CD4-positive, alpha-beta T cell (primary cell): ENCODE data around the gene THAP6. TPM values are rescaled to one million over a fixed set of nuclear protein-coding genes. Genes with fewer than 3 reads are reported as not detected.

Experiments used
- ATAC-seq: fragments of 200-7000 bp; cut with Tn5 transposase; one replicate; pipeline ENCODE4 v1.10.0; 2022; ENCODE audit warnings: mild to moderate bottlenecking; ENCODE audit not compliant: poor library complexity
- CTCF ChIA-PET: fragments of 350-600 bp; sonication (Branson Sonifier 250); formaldehyde crosslinking; loops from one replicate; lab custom pipeline; 2021; ENCODE audit warnings: antibody characterized with exemption, inconsistent platforms; lab: Charles Lee
- POLR2A ChIA-PET: fragments of 350-600 bp; sonication (Branson Sonifier 250); formaldehyde crosslinking; loops from one replicate; lab custom pipeline; 2021; ENCODE audit warnings: antibody characterized with exemption, inconsistent platforms; lab: Charles Lee
- DNase-seq, 14 experiments: peaks; one replicate each; pipeline ENCODE4 v3.0.0-alpha.2; 2013 to 2020; ENCODE audit warnings: mixed read lengths in 2 of 14
- H3K27ac ChIP-seq, 2 donors: one replicate each; pipeline versions ENCODE4 v1.5.1 to v1.7.0; 2013; ENCODE audit warnings: low read length in 2 of 2, low read depth in 1 of 2, mild to moderate bottlenecking in 1 of 2
- H3K27me3 ChIP-seq, 2 experiments: 1 replicate in 1 of 2; 2 replicates in 1 of 2; pipeline versions ENCODE4 v1.6.1 to v1.7.0; 2013; ENCODE audit warnings: low read length in 2 of 2, control low read depth in 1 of 2, mild to moderate bottlenecking in 1 of 2, moderate library complexity in 1 of 2; ENCODE audit not compliant: insufficient read depth in 2 of 2, control insufficient read depth in 1 of 2
- H3K36me3 ChIP-seq: one replicate; pipeline ENCODE4 v1.6.1; 2013; ENCODE audit warnings: low read length, control low read depth; ENCODE audit not compliant: insufficient read depth
- H3K4me1 ChIP-seq: one replicate; pipeline ENCODE4 v1.6.1; 2013; ENCODE audit warnings: low read length, control low read depth; ENCODE audit not compliant: insufficient read depth
- H3K4me3 ChIP-seq: one replicate; pipeline ENCODE4 v1.5.1; 2013; ENCODE audit warnings: mild to moderate bottlenecking, low read length, moderate library complexity
- H3K9me3 ChIP-seq, 2 experiments: 1 replicate in 1 of 2; 2 replicates in 1 of 2; pipeline versions ENCODE4 v1.6.1 to v1.7.0; 2013; ENCODE audit warnings: low read length in 2 of 2, mild to moderate bottlenecking in 2 of 2, control low read depth in 1 of 2, moderate library complexity in 1 of 2; ENCODE audit not compliant: control insufficient read depth in 1 of 2, insufficient read depth in 1 of 2
- H3K27ac Mint-ChIP-seq: one replicate; pipeline ENCODE4 v1.8.0; 2020; ENCODE audit warnings: mixed read lengths
- H3K27me3 Mint-ChIP-seq: one replicate; pipeline ENCODE4 v1.8.0; 2021; ENCODE audit warnings: mixed read lengths
- H3K36me3 Mint-ChIP-seq: one replicate; pipeline ENCODE4 v1.8.0; 2021; ENCODE audit warnings: low read depth, mixed read lengths
- H3K4me1 Mint-ChIP-seq: one replicate; pipeline ENCODE4 v1.8.0; 2021; ENCODE audit warnings: low read depth, mixed read lengths
- H3K4me3 Mint-ChIP-seq: one replicate; pipeline ENCODE4 v1.8.0; 2020; ENCODE audit warnings: mild to moderate bottlenecking, mixed read lengths
- H3K9me3 Mint-ChIP-seq: one replicate; pipeline ENCODE4 v1.8.0; 2020; ENCODE audit warnings: mixed read lengths
- CTCF ChIP-seq: fragments of 200-600 bp; IDR thresholded peaks from one replicate; pipeline ENCODE4 v1.8.0; 2022; ENCODE audit warnings: antibody characterized with exemption, mild to moderate bottlenecking
- intact Hi-C, 2 experiments: fragments of 100-400 bp; cut with DNase I in 1 of 2; cut with micrococcal nuclease in 1 of 2; formaldehyde crosslinking; loops; one replicate each; pipeline versions ENCODE4 v1.15.1 to v1.9.0; 2023 to 2025; cut with DNase I, micrococcal nuclease
- total RNA-seq, 174 experiments: library from RNA in 2 of 174; stranded (reverse) in 2 of 174; gene quantifications; one replicate each; pipeline ENCODE4 v1.2.3 and lab custom pipeline; 2021 to 2026

The THAP6 gene
- total RNA-seq, 2 experiments from 2014 or later, result 19.1 to 22.8 TPM

DNA sequence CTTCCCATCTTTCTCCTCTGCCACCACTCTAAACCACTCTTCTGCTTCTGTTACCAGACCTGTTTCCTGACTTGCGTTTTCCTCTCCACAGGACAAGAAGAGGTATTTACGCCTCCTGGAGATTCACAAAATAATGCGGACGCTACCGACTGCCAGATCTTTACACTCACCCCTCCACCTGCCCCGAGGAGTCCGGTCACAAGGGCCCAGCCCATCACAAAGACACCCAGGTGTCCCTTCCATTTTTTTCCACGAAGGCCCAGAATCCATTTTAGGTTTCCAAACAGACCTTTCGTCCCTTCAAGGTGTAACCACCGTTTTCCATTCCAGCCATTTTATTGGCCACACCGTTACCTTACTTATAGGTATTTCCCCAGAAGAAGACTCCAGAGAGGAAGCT is 49.8 kb downstream of the THAP6 start:
- Histone ChIP-seq H3K36me3 (no peaks in the 10 kb centered on the region), H3K9me3 (no peaks in the 10 kb centered on the region), H3K27me3 (no peaks in the 10 kb centered on the region), H3K4me3 (no peak overlapping the region), H3K4me1 (no peaks in the 10 kb centered on the region), H3K27ac (no peak overlapping the region)
- intact Hi-C loops, result no loop called here
- H3K9me3 Mint-ChIP-seq, result no peaks in the 10 kb centered on the region
- ChIA-PET POLR2A (no interaction called here), CTCF (no interaction called here)
- no peak for TF ChIP-seq CTCF
- peaks cover 3% of the 10 kb centered on the region for H3K27me3 Mint-ChIP-seq
- no peaks in the 10 kb centered on the region for H3K4me1 Mint-ChIP-seq
- ATAC-seq, result no peak
- no peak overlapping the region for H3K4me3 Mint-ChIP-seq
- no peak for DNase-seq
- H3K36me3 Mint-ChIP-seq, result no peaks in the 10 kb centered on the region
- H3K27ac Mint-ChIP-seq, result no peak overlapping the region

- Mint-ChIP-seq H3K4me1 (no peaks in the 10 kb centered on the region), H3K27me3 (peaks cover 3% of the 10 kb centered on the region), H3K9me3 (no peaks in the 10 kb centered on the region), H3K4me3 (no peak overlapping the region), H3K27ac (no peak overlapping the region), H3K36me3 (no peaks in the 10 kb centered on the region)
- Histone ChIP-seq H3K9me3 (no peaks in the 10 kb centered on the region), H3K36me3 (no peaks in the 10 kb centered on the region), H3K4me1 (no peaks in the 10 kb centered on the region), H3K4me3 (no peak overlapping the region), H3K27me3 (no peaks in the 10 kb centered on the region), H3K27ac (no peak overlapping the region)
- ATAC-seq, result no peak
- ChIA-PET CTCF (interaction anchor here (0.9 kb wide), 1 partner anchor 10 kb away, joined by 3 read pairs; the partner anchor contains the start of gene ODAPH), POLR2A (no interaction called here)
- intact Hi-C loops, result no loop called here
- no peak for TF ChIP-seq CTCF
- no peak for DNase-seq
These were observed 51.2 kb downstream of the THAP6 start for GRCh38 chr4:75565481-75565880.

DNA sequence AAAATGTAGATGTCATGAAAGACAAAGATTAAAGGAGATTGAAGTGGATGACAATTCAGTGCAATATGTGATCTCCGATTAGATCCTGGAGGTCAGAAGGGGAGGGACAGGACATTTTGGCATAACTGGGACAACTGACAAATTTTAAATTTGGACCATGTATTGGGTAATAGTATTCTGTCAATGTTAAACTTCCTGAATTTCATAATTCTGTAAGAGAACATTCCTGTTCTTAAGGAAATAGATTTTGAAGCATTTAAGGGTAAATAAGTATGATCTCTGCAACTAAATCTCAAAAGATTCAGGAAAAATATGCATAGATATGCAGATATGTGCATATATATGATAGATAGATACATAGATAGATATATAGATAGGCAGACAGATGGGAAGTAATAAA is 52.6 kb downstream of the THAP6 start:
- Mint-ChIP-seq H3K27me3 (peaks cover 8% of the 10 kb centered on the region), H3K4me3 (no peak overlapping the region), H3K36me3 (no peaks in the 10 kb centered on the region), H3K9me3 (no peaks in the 10 kb centered on the region), H3K27ac (no peak overlapping the region), H3K4me1 (no peaks in the 10 kb centered on the region)
- DNase-seq (no peak), ATAC-seq (no peak)
- Histone ChIP-seq H3K4me3 (no peak overlapping the region), H3K36me3 (no peaks in the 10 kb centered on the region), H3K27ac (no peak overlapping the region), H3K4me1 (no peaks in the 10 kb centered on the region), H3K27me3 (no peaks in the 10 kb centered on the region), H3K9me3 (no peaks in the 10 kb centered on the region)
- TF ChIP-seq CTCF, result no peak
- ChIA-PET CTCF (no interaction called here), POLR2A (no interaction called here)
- intact Hi-C loops, result no loop called here
